MV-4-11 (cell line): ENCODE measurements around the gene IQSEC1.
A peak's percentile ranks its signal among the peaks of the same experiment; 100 is the strongest.

Experiments
- DNase-seq: peaks from one replicate; lab custom pipeline; 2025; lab: John Stamatoyannopoulos, UW

Gene IQSEC1

DNA sequence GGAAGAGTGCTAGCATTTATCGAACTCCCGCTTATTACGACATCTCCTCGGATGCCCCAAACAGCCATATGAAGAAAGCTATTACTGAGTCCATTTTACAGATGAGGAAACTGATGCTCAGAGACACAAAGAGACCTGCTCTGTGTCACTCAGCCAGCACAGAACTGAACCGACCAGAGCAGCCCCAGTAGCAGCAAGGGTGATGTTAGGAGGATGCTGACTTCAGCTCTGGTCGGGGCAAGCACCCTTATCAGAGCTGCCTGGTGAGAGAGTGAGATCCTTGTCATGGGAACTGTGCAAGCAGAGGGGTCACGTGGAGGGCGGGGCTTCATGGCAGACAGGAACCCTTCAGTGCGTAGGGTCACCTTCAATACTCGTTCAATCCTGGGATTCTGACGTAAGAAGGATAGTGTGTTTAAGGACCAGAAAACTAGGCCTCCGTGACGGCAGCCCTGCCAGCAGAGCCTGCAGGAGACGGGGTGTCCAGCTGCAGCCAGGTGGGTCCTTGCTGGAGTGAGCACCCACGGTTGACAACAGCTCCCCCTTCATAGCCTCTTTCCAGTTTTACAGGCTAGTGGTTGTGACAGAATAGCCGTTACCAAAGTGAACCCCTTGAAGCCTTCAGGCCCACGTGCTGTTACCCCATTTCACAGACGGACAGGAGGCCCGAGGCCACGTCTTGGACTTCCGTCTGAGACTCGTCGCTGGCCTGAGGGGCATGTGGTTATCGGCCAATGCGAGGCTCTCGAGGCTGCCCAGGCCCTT lies 12.0 kb upstream of the IQSEC1 start:
- no peak for DNase-seq

GRCh38 chr3:13083898-13084297 lies 10.7 kb upstream of the IQSEC1 start:
- DNase-seq, result no peak

DNA sequence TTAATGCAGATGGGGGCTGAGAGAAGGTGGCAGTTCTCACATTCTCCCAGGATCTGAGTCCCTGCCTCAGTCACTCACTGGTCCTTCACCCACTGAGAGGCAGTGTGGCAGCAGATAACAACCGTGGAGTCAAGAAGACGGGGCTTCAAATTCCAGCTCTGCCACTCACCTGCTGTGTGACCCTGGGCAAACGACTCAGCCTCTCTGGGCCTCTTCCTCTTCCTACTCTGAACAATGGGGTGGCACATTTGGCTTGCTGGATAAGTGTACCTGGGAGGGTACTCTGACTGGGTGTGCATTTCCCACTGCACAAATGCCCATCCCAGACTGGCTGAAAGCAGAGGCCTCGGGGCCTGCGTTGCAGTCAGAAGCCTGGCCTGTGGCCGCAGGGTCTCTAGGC lies 10.0 kb upstream of the IQSEC1 start:
- DNase-seq, result no peak

DNA sequence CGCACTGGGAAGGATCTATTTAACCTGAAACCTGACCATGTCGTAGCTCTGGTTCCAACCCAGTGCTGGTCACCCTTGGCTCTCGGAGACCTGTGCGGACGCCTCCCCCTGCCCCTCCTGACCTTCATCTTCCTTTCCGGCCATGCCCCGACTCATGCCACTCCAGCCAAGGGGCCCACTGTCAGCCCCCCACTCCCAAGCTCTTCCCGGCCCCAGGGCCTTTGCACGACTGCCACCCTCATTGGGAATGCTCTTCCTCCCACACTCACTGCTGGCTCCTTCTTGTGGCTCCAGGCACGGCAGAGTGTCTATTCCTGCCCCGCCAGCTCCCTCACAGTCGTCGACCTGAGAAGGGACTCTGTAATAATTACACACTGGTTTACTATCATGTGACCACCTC lies 9.4 kb upstream of the IQSEC1 start:
- DNase-seq, result no peak

DNA sequence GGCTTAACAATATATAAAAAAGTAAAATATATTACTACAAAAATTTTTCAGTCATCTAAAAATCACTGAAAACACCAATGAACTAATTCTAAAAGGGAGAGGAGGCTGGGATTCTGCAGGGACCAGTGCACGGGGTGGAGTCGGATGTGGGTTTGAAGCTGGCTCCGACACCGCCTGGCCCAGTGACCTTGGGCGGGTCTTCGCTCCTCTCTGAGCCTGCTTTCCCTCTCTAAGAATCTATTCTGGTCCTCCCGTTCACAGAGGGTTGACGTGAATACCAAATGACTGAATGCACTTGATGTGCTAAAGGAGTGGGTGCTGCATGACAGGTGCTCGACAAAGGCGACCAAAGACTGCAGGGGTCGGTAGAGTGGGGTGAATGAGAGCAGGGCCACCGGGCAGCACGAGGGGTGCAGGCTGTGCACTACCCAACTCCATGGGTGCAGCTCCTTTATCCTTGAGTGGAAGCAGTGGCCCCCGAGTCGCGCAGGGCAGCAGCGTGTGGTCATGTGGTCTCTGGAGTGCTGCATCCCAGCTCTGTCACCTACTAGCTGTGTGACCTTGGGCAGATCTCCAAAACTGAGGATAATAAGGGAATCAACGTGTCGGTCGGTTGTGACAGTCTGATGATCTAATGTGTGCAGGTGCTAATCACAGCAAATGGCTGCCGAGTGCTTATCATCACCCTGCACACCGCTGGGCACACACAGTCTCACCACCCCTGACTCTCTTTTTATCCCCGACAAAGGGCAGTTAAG lies 8.6 kb upstream of the IQSEC1 start:
- no peak for DNase-seq

DNA sequence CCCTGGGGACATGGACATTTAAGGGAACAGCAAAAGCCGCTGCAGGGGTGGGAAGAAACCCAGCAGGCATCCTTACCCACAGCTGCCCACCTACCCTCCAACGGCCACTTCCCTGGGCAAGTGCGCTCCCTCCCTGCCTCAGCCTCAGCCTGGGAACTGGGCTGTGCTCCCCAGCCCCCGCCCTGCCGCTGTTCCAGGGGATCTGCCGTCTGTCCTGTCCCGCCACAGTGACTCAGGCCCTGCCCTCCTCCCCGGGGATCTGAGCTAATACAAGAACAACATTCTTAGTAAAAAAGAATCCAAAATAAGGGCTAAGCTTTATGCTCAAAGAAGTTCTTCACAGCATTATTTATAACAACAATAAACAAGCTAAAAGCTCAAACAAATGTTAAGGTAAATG lies 7.4 kb upstream of the IQSEC1 start:
- no peak for DNase-seq

DNA sequence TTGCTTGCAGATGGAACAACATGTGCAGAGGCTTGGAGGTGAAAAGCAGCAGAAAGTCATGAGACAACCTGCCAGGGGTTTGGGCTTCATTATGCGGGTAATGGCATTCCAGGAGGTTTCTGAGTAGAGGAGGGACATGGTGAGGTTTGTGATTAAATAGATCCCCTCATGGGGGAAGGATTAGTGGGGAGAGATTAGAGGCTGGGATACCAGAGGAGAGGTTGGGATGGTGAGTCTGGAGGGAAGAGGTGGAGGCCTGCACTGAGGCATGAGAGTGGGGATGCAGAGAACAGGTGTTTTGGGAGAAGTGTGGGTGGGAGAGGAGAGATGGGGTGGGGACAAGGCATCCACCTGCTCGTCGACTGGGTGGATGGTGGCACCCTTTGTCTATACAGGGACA lies 6.8 kb upstream of the IQSEC1 start:
- DNase-seq, result no peak

DNA sequence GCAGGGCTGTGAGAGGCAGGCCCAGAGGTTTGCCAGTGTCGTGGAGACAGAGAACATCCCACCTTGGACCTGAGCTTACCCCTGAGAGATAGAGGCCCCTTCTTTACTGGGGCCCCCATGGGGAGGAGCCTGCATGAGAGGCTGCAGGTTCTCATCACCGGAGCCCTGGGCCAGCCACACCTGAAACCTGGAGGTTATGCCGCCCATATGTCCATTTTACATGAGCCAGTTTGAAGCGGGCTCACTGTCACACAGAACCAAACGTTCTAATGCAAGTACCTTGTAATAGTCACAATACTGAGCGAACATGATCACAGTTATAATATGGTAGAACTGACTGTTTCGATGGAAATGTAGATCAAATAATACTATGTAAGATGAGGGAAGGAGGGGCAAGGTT lies 6.3 kb upstream of the IQSEC1 start:
- no peak for DNase-seq

GRCh38 chr3:13079051-13079450 lies 5.8 kb upstream of the IQSEC1 start:
- no peak for DNase-seq

GRCh38 chr3:13078163-13078905 lies 5.1 kb upstream of the IQSEC1 start:
- DNase-seq, result no peak

GRCh38 chr3:13077431-13078162 lies 4.4 kb upstream of the IQSEC1 start:
- DNase-seq, result no peak

DNA sequence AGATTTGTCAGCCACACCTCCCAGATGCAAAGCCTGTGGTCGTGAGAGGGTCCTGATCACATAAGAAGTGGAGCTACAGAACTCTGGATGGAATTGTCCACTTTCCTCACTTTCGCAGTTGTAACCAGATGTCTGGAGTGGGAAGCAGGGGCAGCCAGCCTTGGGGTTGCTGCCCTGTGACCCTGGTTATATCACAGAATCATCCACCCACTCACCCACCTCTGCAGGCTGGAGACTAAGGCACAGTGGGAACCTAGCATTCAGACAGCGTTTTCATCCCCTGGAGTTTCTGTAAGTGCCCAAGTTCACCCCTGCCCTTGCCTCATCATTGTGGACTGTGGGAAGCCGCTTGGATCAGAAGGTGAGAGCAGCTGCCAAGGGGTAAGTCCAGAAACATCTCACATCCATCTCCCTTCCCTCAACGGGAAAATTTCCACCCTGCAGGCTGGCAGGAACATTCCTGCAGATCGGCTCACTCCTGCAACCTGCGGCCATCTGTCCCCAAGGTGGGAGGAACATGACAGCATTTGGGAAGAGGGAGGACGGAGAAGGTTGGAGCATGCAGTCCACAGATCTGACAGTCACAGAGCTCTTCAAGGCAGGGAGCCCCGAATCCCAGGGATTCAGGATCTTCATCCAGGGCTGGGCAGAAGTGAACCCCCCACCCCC lies 2.9 kb upstream of the IQSEC1 start:
- DNase-seq, result no peak

GRCh38 chr3:13075318-13075717 lies 2.1 kb upstream of the IQSEC1 start:
- DNase-seq, result peak; percentile 91

DNA sequence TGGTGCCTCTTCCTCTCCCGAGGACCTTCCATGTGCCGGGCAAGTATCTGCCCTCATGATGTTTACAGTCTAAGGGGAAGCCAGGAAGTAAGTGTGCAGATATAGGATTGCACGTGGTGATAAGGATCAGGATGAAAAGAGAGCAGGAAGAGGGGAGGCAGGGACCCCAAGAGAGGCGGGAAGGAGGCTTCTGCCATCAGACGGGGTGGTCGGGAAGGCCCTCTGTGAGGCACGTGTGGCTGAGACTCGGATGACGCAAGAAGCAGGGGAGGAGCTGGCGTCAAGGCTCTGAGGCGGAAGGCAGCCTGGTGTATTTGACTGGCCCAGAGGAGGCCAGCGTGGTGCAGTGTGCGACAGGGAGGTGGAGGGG lies 762 bp upstream of the IQSEC1 start:
- DNase-seq, result peak; percentile 33

DNA sequence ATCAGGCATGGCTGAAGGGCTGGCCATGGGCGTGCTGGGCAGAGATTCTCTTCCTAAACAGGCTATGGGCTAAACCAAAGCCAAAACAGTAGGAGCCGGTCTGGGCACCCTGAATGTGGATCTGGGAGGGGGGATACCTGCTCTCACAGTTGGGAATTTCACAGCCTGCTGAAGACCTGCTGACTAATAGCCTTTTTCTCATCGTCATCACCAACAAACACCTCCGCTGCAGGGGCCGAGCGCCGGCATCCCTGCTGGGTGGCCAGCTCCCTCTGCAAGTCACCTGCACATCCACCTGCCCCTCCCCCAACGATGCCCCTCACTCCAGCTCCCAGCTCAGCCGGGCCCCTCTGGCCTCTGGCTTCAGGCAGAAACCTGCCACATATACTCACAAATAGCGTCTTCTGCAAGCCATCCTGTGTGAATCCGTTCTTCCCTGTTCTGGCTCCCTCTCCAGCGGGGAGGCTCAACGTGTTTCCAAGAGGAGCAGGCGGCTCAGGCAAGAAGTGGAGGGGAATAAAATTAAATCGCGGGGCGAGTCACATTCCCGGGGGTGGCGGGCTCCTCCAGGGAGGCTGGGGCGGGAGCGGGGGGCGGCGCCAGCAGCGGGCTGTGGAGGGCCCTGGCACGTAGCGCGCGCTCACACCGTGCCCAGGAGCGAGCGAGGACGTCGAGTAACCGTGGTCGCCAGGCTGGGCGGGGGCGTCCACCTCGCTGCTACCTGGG lies 466 bp downstream of the IQSEC1 start:
- DNase-seq, result no peak

- DNase-seq, result peak; percentile 69
These were observed 1.0 kb downstream of the IQSEC1 start for GRCh38 chr3:13072239-13072599.

- no peak for DNase-seq
These were observed 1.5 kb downstream of the IQSEC1 start for GRCh38 chr3:13071695-13072094.

- DNase-seq, result no peak
These were observed 2.7 kb downstream of the IQSEC1 start for GRCh38 chr3:13070391-13071070.

DNA sequence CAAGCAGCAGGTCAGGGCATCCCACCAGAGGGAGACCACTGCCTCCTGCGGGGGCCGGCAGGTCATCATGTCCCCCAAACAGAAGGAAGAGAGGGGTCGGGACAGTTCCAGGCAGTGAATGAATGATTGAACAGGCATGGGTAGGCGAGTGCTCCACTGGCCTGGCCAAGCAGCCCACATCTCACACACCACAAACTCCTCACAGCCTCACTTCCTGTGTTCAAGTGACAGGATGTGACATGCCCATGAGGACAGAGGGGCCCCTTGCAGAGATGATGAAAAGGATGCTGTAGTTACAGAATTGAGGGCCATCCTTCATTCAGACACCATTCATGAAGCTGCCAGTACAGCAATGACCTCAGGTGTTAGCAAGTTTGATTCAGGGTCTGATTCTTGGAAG lies 3.7 kb downstream of the IQSEC1 start:
- DNase-seq, result peak; percentile 75

GRCh38 chr3:13068269-13069010 lies 4.8 kb downstream of the IQSEC1 start:
- no peak for DNase-seq
